CD4-positive, alpha-beta T cell treated with Interleukin-15 for 1 hour (primary cell): ENCODE measurements around the gene CSF1R.

ENCODE experiments used
- DNase-seq: peaks from one replicate; pipeline ENCODE4 v3.0.0-alpha.2; 2020

CSF1R gene

DNA sequence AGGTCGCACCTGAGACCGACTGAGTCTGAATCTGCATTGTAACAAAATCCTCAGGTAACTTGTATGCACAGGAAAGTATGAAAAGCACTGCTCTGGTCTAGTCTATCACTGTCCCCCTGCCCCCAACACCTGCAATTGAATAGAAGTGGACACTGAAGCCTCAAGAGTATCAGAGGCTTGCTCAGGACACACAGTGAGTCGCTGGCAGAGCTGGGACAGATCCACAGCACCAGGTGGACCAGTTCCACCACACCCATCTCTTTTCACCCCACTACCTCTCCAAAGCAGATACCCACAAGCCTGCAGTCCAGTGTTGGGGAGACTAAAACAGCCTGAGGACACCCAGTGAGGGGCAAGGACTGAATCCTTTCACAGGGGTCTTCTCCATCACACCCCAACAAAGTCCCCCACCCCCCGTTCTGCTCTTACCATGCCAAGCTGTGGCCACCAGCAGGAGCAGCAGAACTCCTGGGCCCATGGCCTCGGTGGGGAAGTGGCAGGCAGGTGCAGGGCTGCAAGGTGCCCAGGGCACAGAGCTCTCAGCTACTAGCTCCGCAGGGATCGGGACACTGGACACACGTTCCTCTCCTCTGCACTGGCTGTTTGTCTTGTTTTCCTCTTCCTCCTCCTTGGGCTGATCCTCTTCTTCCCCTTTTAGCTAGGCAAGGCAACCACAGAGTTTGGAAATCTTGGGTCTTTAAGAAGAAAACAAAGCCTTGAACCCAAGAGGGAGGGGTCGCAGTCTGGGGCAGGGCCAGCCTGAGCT, at the start of gene CSF1R:
TSS of gene CSF1R (minus strand) at position 605 of the 766 bp plus-strand sequence. CDS start at position 478, 127 bp downstream.
- DNase-seq = no peak

DNA sequence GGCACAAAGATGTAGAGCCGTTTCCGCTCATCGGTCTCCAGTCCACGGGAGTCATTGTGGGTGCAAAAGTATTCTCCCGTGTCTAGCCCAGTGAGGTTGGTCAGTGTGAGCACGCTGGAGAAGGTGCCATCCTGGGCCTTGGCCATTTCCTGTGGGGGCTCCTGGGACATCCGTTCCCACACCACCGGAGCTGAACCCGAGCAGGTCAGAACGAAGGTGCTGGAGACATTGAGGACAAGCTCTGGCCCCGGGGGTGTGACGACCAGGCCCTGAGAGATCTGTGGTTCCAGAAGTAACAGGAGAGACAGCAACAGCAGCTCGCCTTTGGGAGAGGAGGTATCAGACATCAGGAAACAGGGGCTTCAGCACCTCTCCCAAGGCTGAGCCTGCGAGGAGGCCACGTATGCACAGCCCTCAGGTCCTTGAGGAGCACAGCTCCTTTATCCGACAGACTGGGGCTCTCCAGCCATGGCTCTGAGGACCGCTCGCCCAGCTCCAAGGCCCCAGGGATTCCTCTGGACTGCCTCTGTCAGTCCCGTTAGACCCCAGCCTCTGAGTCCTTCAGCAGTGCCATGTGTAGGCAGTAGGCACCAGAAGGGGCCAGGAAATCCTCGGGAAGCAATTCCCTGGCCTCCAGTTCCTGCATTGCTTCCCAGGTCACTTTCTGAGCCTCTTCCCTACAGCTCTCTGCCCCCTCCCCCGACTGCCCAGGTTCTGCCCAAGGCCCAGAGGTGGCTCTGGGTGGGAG, 49.4 kb upstream of the CSF1R start:
- DNase-seq = no peak

DNA sequence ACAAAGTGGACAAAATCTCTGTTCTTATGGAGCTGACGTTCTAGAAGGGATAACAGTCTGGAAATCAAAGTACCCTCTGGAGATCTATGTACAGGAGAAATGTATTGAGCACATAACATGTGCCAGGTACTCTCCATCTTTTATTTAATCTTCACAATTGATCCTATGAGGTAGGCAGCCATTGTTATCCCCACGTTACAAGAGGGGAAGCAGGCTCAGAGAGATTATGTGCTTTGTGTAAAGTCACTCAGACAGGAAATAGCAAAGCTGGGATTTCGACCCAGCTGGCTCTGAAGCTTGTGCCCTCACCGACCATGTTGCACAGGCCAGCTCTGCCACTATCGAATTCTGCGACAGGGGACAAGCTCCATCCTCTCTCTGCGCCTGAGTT, 47.8 kb upstream of the CSF1R start:
- DNase-seq = no peak

DNA sequence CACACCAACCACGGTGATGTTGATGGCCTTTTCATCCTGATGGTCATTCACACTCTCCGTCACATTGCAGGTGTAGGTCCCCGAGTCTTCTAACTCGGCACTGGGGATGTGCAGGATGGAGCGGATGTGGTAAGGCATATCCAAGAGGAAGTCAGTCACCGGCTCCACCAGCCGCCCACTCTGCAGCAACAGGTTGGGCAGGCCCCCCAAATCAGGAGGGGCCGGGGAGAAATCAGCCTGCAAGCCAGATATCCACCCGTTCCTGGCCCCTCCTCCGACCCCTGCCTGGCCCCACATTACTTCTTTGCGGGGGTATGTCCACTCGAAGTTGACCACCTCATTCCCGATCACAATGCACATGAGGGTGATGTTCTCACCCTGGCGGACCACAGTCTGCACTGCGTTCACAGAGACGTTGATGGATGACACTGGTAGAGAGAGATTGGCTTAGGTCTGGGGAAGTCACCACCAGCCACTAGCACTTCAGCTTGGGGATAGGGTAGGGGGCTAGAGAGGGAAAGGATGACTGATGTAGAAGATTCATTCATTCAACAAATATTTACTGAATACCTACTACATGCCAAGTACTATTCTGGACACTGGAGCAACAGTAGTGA, 47.3 kb upstream of the CSF1R start:
- DNase-seq = no peak

DNA sequence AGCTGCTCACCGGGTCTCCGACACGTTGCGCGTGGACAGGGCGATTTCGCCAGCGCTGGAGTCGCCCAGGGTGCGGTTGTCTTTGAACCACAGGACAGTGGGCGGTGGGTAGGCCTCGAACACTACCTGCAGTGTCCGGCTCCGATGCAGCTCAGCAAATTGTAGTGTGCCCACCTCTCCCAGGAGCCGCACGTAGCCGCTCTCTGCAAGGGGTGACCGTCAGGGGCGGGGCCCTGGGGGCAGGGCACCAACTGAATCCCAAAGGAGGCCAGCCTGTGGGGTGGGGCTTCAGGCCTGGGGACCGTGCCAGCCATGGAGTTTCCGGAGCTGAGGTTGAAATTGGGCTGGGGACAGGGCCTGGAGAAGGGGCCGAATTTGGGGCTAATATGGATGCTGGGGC, 46.4 kb upstream of the CSF1R start:
- DNase-seq = no peak

DNA sequence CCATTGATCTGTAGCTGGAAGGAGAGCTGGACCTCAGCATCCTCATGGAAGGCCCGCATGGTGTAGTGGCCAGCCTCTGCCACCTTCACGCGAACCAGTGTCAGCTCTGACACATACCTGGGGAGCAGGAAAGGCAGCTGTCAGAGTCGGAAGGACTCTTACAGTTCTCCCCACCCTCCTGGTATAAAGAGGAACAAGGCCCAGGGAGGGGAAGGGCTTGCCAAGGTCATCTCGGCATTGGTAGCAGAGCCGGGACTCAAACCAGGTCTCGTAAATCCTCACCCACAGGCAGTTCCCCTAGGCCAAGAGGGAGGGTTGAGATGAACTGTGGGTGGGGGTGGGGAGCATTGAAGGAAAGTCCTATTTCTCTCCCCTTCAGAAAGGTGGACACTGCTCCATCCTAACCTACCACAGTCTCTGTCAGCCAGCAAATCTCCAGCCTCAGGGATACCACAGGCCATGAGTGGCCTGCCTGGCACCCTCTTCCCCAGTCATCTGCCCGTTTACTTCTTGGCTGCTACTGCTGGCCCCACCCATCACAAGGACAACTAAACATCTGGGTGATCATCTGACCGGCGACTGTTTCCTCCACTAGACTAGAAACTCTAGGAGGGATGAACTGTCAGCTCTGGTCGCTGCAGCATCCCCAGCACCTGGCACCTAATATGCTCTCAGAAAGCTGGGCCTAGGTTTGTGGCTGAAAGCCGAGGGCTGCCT, 45.8 kb upstream of the CSF1R start:
- DNase-seq = no peak

DNA sequence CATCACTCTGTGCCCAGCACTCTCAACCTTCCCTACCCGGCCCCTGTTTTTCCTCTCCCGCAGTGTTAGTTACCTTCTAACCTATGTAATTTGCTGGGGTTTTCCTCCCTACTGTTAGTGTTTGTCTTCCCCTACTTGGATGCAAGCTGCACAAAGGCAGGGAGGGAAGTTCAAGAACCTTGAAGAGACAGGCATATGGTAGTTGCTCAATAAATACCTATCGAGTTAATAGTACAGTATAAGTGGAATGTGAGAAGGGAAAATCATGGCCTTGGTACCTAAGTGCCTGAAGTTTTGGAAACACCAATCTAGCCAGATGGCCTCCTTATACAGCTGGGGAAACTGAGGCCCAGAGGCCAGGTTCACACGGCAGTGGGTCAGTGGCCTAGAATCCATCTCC, 45.1 kb upstream of the CSF1R start:
- DNase-seq = no peak

DNA sequence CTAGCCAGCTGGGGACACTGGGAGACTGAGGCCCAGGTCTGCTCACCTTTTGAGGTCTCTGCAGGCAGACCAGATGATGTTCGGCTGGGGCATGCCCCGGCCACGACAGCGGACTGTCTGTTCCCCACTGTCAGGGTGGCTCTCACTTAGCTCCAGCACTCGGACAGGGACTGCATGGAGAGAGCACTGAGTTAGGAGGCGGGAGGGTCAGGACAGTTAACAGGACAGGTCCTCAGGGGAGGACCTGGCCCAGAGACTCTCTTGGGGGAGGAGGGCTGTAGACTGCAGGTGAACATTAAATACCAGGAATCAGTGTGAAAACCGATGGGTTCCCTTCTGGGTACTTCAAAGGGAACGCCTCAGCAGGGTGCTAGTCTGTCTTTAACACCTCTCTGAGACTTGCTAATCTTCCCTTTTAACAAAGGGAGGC, 44.2 kb upstream of the CSF1R start:
- no peak for DNase-seq

DNA sequence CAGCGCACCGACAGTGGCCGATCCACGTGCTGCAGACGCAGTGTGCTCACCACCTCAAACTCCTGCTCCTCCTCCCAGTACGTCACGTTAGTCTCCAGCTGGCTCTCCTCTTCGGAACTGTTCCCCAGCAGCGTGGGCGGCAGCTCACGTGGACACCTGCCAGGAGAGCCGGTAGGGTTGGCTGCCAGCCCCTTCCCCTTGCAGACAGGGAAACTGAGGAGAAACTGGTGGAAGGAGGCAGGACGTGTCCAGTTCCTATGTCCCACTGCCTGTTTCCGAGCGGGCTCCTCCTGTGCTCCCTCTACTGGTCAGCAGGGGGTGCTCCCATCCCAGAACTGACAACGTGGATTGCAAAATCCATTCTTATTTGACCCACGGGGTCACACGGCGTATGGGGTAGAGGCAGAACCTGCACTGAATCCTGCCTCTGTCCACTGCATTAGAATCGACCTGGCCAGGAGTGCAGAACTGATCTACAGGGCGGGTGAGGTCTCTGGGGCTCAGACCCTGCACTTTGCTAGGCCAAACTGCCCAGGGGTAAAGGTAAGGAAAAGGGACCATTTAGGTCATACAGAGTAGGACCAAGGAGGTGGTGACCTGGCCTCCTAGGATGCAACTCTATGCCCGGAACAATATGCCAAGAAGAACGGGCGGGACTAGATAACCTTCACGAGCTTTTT, 43.6 kb upstream of the CSF1R start:
- DNase-seq = peak; percentile 60

DNA sequence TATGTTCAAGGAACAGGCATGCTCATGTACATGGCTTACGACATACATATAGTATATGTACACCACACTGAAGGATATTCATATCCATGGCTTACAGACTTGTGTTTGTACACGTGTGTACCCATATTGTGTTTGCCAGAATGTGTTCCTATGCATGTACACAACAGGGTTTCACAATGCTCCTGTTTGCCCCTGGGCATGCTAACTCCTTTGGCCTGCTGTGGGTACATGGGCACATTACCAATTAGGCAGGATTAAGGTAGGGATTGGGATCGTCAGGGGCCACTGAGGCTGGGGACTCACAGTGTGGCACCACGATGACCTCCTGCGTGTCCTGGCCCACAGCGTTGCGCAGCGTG, 43.1 kb upstream of the CSF1R start:
- DNase-seq = no peak

DNA sequence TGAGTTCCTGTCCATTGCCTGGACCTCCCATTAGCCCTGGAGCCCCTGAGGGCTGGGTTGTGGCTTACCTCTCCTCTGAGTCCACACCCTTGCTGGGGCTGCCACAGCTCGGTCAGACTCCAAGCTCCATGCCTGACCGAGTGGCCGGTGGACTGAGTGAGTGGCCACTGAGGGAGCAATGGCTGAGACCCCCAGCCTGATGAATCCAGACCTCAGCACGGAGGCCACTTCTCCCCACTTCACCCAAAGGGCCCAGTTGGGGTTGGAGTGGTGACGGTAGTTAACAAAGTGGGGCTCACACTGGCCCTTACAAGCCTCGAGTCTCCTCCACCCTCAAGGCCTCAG, 40.5 kb upstream of the CSF1R start:
- DNase-seq = no peak

DNA sequence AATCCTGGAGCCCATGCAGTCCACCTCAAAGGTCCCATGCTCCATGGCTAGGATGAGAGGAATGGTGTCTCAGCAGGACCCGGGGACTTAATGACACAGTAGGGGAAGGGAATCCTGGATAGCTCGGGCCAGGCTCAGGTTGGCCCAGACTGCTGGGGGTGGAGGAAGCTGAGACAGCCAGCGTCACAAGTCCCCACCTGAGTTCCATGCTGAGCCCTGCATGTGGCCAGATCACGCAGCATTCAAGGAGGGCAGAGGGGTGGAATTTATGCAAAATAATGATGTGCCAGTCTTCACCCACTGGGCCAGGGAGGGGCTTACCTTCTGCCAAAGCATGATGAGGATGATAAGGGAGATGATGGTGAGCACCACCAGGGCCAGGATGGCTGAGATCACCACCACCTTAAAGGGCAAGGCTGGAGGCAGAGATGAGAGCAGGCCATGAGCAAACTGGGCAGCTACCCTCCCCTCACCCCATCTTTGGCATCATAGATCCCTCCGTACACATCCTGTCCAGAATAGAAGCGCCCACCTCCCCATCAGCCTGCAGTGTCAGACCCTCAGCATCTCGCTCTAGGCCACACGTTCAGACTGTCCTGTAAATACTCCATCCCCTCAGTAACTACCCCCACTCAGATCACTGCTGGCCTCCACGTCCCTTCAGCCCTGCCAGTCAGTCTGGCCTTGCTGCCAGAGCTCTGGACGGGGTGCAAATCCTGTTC, 40.0 kb upstream of the CSF1R start:
- DNase-seq = no peak

DNA sequence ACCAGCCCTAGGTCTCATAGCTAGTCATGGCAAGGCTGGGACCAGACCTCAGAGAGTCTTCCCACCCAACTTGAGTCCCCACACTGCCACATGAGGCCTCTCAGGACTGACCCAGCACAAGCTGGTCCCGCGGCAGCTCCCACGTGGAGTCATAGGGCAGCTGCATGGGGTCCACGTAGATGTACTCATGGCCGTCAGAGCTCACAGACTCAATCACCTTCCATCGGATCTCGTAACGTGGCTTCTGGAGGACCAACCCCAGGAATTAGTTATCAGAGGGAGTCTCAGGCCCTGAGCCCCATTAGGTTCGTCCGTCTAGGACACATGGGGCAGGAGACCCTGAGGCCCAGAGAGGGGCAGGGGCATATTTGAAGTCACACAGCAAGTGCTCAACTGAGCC, 39.0 kb upstream of the CSF1R start:
- no peak for DNase-seq

DNA sequence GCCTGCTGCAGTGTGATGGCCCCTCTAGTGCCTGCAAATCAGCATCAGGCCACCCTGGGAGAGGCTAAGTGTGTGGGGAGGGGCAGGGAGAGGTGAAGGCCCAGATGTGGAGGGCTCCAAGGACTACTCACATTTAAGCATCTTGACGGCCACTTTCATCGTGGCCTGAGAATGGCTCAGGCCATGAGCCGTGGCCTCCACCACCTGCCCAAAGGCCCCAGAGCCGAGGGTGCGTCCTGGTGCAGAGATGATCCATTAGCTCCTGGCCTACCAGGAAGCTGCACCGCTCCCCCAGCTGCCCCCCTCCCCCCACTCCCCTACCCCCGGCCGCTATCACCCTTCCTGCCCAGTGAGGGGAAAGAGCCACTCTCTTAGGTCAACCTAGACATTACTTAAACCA, 38.2 kb upstream of the CSF1R start:
- no peak for DNase-seq

DNA sequence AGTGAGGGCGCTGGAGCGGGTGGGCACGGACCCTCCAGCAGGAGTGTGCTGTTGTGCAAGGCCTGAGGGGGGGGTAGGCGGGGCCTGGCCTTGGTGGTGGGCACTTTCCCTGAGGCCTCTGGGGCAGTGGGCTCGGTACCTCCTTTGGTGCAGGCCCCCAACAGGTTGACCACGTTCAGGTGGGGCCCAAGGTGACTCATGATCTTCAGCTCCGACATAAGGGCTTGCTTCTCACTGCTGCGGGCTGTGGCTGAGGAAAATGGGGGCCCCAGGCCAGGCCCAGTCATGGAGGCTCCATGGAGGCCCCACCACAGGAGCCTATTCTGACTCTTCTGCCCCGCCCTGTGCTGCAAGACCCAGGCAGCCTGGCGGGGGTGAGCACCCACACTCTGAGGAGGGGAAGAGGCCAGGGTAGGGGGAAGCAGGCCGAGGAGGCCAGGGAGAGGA, 37.8 kb upstream of the CSF1R start:
- peak; percentile 42 for DNase-seq

DNA sequence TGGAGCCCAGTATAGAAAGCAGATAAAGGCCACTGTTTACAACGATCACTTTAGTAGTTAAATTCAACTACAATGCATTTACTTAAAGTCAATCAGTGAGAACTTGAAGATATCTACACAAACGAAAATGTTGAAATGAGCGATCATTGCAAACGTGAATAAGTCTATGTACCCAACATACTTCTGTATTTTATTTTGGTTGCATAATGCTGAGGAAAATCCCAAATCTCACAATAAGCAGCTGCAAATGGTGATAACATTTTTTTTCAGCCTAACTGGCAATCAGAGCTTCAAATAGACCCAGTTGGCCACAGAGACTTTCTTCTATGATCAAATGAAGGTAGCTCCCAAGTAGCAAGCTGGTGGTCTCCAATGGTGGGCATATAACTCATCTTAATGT, 37.2 kb upstream of the CSF1R start:
- no peak for DNase-seq

DNA sequence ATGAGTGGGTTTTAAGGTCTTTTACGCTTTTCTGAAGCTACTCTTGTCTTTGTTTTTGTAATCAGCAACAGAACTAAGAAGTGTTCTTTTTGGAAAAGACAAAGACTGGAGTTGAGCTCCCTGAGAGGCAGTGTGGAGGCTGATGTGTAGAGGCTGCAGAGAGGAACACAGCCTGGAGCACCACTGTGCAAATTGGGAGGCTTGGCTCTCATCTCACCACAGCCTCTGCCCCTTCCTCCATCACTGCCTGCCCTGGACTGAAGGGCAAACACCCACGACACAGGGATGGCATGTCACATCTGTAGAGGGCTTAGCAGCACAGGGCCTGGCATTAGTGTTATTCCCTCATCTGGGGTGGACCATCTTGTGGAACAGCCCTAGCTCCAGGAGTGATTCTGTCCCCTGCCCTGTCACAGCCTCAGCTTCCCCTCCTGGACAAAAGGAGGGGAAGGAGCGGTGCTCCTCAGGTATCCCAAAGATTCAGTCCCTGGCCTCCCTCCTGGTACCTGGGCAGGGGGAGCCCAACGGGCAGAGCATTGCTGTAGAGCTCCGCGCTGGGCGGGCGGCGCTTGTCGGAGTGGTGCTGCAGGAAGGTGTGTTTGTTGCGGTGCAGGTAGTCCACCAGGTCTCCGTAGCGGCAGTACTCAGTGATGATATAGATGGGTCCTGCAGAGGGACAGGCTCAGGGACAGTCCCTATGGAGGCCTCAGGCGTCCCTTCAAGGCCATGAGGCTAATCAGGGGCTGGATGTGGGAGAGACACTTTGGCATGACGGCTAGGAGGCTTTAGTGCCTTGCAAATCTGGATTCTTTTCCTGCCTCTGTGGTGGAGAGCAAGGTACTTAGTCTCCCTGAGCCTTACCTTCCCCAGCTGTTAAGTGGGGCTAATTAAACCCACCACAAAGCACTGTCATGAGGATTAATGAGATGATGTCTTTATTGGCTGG, 36.5 kb upstream of the CSF1R start:
- no peak for DNase-seq

DNA sequence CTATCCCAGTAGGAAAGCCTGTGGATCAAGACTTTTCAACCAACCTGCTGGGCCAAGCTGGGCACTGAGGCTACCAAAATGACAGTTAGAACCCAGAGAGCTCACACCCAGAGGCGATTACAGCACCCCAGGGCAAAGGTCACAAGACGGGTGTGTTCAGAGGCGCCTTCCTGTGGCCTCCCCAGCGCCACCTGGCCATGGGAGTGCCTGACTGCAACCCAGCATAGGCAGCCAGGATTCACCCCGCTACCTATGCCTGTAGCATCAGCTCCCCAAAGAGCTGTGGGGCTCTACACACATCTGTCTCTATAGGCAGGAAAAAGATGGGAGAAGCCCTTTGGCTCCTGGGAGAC, 35.8 kb upstream of the CSF1R start:
- peak; percentile 58 for DNase-seq

DNA sequence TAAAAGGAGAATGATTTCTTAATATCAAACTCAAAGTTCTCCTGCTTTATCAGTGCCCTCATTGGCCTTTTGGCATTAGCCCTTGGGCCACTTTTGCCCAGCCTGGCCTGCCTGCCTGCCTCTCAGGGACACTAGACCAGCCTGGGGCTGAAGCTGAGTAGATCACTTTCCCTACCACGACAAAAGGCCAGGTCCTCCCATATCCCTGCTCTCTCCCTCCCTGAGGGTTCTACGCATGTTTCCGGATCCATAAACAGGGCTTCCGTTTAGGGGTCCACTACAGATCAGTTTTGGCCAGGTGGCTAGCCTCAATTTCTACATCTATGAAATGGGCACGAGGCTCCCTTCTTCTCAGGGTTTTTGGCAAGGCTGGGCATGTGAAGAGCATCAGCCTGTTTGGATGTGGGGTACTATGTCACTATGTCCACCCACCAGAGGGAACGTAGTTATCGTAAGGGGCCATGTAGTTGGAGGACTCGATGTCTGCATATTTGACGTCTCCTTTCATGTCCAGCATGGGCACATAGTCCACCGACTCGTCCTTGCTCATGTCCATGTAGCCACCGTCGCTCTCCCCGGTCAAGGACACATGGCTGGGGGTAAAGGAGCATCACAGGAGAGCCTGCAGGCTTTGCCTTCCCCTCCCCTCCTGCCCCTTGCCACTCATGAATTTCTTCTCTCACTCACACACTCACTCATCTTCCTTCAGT, 35.2 kb upstream of the CSF1R start:
- no peak for DNase-seq
